ENCODE results near the gene FGR. TPM values are rescaled to one million over a fixed set of nuclear protein-coding genes. Genes with fewer than 3 reads are reported as not detected.
A peak's percentile ranks its signal among the peaks of the same experiment; 100 is the strongest.

Gene FGR
- total and polyA plus RNA-seq, 8 donors = 0.51 to 6.8 (median 3.1) TPM

- H3K4me1 ChIP-seq = no peaks in the 10 kb centered on the region
- H3K9me3 ChIP-seq = no peaks in the 10 kb centered on the region
- ATAC-seq (no peak), FAIRE-seq (no peak), DNase-seq (no peak)
- WGBS, 2 donors = 63 to 67% methylated on average over 4 of the region's 4 CpGs
- no peak overlapping the region for H3K27ac ChIP-seq
- H3K27me3 ChIP-seq = no peaks in the 10 kb centered on the region
- no peak for TF ChIP-seq CTCF (IDR thresholded peaks at IDR 0.05)
- intact Hi-C loops (cut with DNase I) = no loop called here
- no peak overlapping the region for H3K4me3 ChIP-seq
- H3K36me3 ChIP-seq = no peaks in the 10 kb centered on the region
These were observed 43.4 kb downstream of the FGR start for GRCh38 chr1:27591622-27592021.

- no peak for TF ChIP-seq CTCF (IDR thresholded peaks at IDR 0.05)
- no peak overlapping the region for H3K27ac ChIP-seq
- no peaks in the 10 kb centered on the region for H3K36me3 ChIP-seq
- H3K27me3 ChIP-seq = no peaks in the 10 kb centered on the region
- DNase-seq = peak in 1 of 6 donors; percentile 63
- H3K9me3 ChIP-seq = no peaks in the 10 kb centered on the region
- H3K4me1 ChIP-seq = no peaks in the 10 kb centered on the region
- peak in 2 of 4 donors; percentile 5 to 17 for ATAC-seq
- 61 to 69% methylated on average over 5 of the region's 5 CpGs for WGBS, 2 donors
- H3K4me3 ChIP-seq = no peak overlapping the region
- no peak for FAIRE-seq
- intact Hi-C loops (cut with DNase I) = no loop called here
These were observed 44.0 kb downstream of the FGR start for GRCh38 chr1:27590917-27591508.

- TF ChIP-seq CTCF (IDR thresholded peaks at IDR 0.05) = no peak
- no peaks in the 10 kb centered on the region for H3K27me3 ChIP-seq
- WGBS, 2 donors = 51 to 54% methylated on average over 11 to 13 of the region's 13 CpGs
- intact Hi-C loops (cut with DNase I) = no loop called here
- no peak overlapping the region for H3K4me3 ChIP-seq
- no peak overlapping the region for H3K27ac ChIP-seq
- peak; percentile 14 to 48 (median 24) for ATAC-seq
- H3K36me3 ChIP-seq = no peaks in the 10 kb centered on the region
- no peak for FAIRE-seq
- H3K4me1 ChIP-seq = no peaks in the 10 kb centered on the region
- peak in 1 of 6 donors; percentile 67 for DNase-seq
- H3K9me3 ChIP-seq = no peaks in the 10 kb centered on the region
These were observed 45.1 kb downstream of the FGR start for GRCh38 chr1:27589841-27590426.

GRCh38 chr1:27589441-27589840 is 45.5 kb downstream of the FGR start:
- Histone ChIP-seq H3K4me3 (no peak overlapping the region), H3K27me3 (no peaks in the 10 kb centered on the region), H3K27ac (no peak overlapping the region), H3K36me3 (no peaks in the 10 kb centered on the region), H3K4me1 (no peaks in the 10 kb centered on the region), H3K9me3 (no peaks in the 10 kb centered on the region)
- FAIRE-seq (no peak), ATAC-seq (no peak), DNase-seq (no peak)
- TF ChIP-seq CTCF (IDR thresholded peaks at IDR 0.05) = no peak
- intact Hi-C loops (cut with DNase I) = no loop called here
- WGBS, 2 donors = 81 to 84% methylated on average over 6 of the region's 6 CpGs

Measured in pancreas (tissue), 10 donors.